Measurements from ENCODE around the gene COL23A1. TPM values are rescaled to one million over a fixed set of nuclear protein-coding genes. Genes with fewer than 3 reads are reported as not detected.

Gene COL23A1
- total RNA-seq, 1 experiment from 2014 or later: 0.18 TPM

DNA sequence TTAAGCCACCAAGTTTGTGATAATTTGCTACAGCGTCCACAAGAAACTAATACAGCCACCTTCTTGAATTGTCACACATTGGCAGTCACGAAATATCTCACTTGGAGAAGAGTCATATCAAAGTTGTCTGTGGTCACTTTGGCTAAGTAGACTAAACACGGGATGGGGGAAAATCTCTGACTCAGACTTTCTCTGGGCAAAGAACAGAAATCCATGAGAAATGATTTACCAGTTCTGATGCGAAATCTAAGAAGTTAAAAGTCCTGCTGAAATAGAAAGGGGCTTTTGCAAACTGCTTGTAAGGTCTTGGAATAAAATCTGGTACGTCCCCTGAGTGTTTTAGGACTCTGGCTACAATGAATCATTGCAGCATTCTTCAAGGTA is 158.4 kb downstream of the COL23A1 start:
- no peaks in the 10 kb centered on the region for H3K4me1 Mint-ChIP-seq (ENCODE audit: low read depth, unreplicated experiment)
- CTCF ChIA-PET: no interaction called here
- H3K27ac Mint-ChIP-seq (ENCODE audit: unreplicated experiment): no peak overlapping the region
- intact Hi-C loops (cut with micrococcal nuclease; ENCODE audit: unreplicated experiment): no loop called here
- BruUV-seq (replicated peaks): no TSS peak
- Histone ChIP-seq H3K36me3 (ENCODE audit: control insufficient read depth, insufficient read depth, low read length) (no peaks in the 10 kb centered on the region), H3K4me1 (no peaks in the 10 kb centered on the region), H3K27me3 (replicated peaks; ENCODE audit: control insufficient read depth, insufficient read depth, low read length) (no peaks in the 10 kb centered on the region), H3K9me3 (no peaks in the 10 kb centered on the region; the same call in 1 of the 2 replicates), H3K4me3 (ENCODE audit: low read depth, low read length) (no peak overlapping the region)
- no peak for DNase-seq
- peaks cover 10% of the 10 kb centered on the region for H3K27me3 Mint-ChIP-seq (ENCODE audit: insufficient read depth, unreplicated experiment)
- no peak overlapping the region for H3K4me3 Mint-ChIP-seq (ENCODE audit: unreplicated experiment)
- POLR2A ChIA-PET: no interaction called here
- H3K36me3 Mint-ChIP-seq (ENCODE audit: insufficient read depth, unreplicated experiment): no peaks in the 10 kb centered on the region
- peaks cover 10% of the 10 kb centered on the region for H3K9me3 Mint-ChIP-seq (ENCODE audit: unreplicated experiment)
- TF ChIP-seq, protein P1, sequence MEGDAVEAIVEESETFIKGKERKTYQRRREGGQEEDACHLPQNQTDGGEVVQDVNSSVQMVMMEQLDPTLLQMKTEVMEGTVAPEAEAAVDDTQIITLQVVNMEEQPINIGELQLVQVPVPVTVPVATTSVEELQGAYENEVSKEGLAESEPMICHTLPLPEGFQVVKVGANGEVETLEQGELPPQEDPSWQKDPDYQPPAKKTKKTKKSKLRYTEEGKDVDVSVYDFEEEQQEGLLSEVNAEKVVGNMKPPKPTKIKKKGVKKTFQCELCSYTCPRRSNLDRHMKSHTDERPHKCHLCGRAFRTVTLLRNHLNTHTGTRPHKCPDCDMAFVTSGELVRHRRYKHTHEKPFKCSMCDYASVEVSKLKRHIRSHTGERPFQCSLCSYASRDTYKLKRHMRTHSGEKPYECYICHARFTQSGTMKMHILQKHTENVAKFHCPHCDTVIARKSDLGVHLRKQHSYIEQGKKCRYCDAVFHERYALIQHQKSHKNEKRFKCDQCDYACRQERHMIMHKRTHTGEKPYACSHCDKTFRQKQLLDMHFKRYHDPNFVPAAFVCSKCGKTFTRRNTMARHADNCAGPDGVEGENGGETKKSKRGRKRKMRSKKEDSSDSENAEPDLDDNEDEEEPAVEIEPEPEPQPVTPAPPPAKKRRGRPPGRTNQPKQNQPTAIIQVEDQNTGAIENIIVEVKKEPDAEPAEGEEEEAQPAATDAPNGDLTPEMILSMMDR (IDR thresholded peaks at IDR 0.05; ENCODE audit: insufficient read depth in 1 of 2, low read depth in 1 of 2, low read length in 1 of 2, severe bottlenecking in 1 of 2, unreplicated experiment in 1 of 2): no peak

DNA sequence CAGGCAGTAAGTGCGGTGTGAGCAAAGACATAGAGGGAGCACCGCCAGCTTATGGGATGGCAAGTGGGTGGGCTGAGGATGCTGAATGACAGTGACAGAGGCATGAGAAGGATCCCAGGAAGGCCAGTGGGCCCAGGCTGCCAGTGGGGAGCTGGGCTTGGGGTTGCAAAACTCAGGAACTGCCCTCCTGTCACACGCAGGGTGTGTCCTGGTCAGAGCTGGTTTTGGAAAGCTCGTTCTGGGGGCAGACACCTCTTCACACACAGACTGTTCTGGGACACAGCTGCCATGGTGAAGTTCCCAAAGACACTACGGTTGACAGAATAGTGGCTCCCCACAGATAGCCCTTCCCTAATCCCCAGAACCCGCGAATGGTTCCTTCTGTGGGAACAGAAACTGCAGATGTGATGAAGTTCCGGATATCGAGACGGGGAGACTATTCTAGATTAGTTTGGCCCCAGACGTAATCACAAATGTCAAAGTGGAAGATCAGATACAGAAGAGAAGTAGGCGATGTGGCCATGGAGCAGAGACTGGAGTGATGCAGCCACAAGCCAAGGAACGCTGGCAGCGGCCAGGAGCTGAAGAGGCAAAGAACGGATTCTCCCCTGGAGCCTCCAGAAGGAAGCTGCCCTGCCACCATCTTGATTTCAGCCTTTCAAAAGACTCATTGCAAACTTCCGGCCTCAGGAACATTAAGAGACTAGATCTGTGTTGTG is 159.0 kb downstream of the COL23A1 start:
- Mint-ChIP-seq H3K9me3 (ENCODE audit: unreplicated experiment) (peaks cover 10% of the 10 kb centered on the region), H3K27ac (ENCODE audit: unreplicated experiment) (no peak overlapping the region), H3K27me3 (ENCODE audit: insufficient read depth, unreplicated experiment) (peaks cover 11% of the 10 kb centered on the region), H3K4me1 (ENCODE audit: low read depth, unreplicated experiment) (no peaks in the 10 kb centered on the region), H3K4me3 (ENCODE audit: unreplicated experiment) (no peak overlapping the region), H3K36me3 (ENCODE audit: insufficient read depth, unreplicated experiment) (no peaks in the 10 kb centered on the region)
- TF ChIP-seq, protein P1 (IDR thresholded peaks at IDR 0.05; ENCODE audit: insufficient read depth in 1 of 2, low read depth in 1 of 2, low read length in 1 of 2, severe bottlenecking in 1 of 2, unreplicated experiment in 1 of 2): no peak
- no peak for DNase-seq
- POLR2A ChIA-PET: interaction anchor here (0.5 kb wide), 1 partner anchor 224 kb away, joined by 12 read pairs; no protein-coding TSS in a partner anchor
- H3K27me3 ChIP-seq (replicated peaks; ENCODE audit: control insufficient read depth, insufficient read depth, low read length): no peaks in the 10 kb centered on the region
- no peak overlapping the region for H3K4me3 ChIP-seq (ENCODE audit: low read depth, low read length)
- no peaks in the 10 kb centered on the region; the same call in 1 of the 2 replicates for H3K9me3 ChIP-seq
- intact Hi-C loops (cut with micrococcal nuclease; ENCODE audit: unreplicated experiment): no loop called here
- H3K4me1 ChIP-seq: no peaks in the 10 kb centered on the region
- BruUV-seq (replicated peaks): no TSS peak
- CTCF ChIA-PET: no interaction called here
- no peaks in the 10 kb centered on the region for H3K36me3 ChIP-seq (ENCODE audit: control insufficient read depth, insufficient read depth, low read length)

DNA sequence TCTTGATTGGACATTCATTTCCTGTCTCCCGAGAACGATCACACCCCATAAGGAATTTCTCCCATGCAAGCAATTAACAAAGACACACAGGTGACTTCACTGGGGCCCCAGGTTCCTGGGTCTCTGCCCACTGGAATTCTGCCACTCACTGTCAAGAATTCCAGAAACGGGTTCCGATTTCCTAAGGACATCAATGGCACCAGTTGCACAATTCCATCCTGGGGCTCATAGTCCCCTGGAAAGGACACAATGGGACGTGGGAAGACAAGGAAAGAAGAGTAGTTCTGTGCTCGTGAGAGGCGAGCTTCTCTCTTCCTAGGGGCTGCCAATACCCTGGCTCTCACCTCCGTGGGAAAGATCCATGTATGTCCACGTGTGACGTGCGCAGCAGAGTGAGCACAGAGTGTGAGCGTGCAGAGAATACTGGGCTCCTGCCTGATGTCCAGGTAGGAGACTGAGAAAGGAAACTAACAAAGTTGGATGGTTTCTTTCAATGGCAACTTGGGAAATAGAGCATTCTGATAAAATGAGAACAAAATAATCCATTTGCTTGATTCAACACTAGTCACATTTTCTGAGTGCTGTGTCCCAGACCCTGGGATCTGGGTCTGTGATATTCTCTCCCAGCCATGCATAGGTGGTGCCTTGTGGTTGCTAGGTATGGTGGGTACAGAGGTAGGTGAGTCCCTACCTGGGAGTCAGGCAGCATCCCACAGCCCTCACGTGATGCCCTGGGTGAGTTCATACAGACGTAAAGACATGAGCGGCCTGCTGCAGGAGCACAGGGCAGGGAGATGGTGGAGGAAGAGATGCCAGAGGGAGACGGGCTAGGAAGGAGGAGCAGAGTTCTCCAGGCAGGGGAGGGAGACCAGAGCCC is 159.8 kb downstream of the COL23A1 start:
- Histone ChIP-seq H3K36me3 (ENCODE audit: control insufficient read depth, insufficient read depth, low read length) (no peaks in the 10 kb centered on the region), H3K4me3 (ENCODE audit: low read depth, low read length) (no peak overlapping the region), H3K27me3 (replicated peaks; ENCODE audit: control insufficient read depth, insufficient read depth, low read length) (no peaks in the 10 kb centered on the region), H3K9me3 (no peaks in the 10 kb centered on the region; the same call in 1 of the 2 replicates), H3K4me1 (no peaks in the 10 kb centered on the region)
- no peak overlapping the region for H3K27ac Mint-ChIP-seq (ENCODE audit: unreplicated experiment)
- H3K36me3 Mint-ChIP-seq (ENCODE audit: insufficient read depth, unreplicated experiment): no peaks in the 10 kb centered on the region
- no peaks in the 10 kb centered on the region for H3K4me1 Mint-ChIP-seq (ENCODE audit: low read depth, unreplicated experiment)
- intact Hi-C loops (cut with micrococcal nuclease; ENCODE audit: unreplicated experiment): no loop called here
- TF ChIP-seq, protein P1 (IDR thresholded peaks at IDR 0.05; ENCODE audit: insufficient read depth in 1 of 2, low read depth in 1 of 2, low read length in 1 of 2, severe bottlenecking in 1 of 2, unreplicated experiment in 1 of 2): no peak
- peaks cover 10% of the 10 kb centered on the region for H3K9me3 Mint-ChIP-seq (ENCODE audit: unreplicated experiment)
- H3K27me3 Mint-ChIP-seq (ENCODE audit: insufficient read depth, unreplicated experiment): peaks cover 6% of the 10 kb centered on the region
- ChIA-PET POLR2A (interaction anchor here (0.5 kb wide), 1 partner anchor 223 kb away, joined by 12 read pairs; no protein-coding TSS in a partner anchor), CTCF (no interaction called here)
- no peak overlapping the region for H3K4me3 Mint-ChIP-seq (ENCODE audit: unreplicated experiment)
- DNase-seq: no peak
- no TSS peak for BruUV-seq (replicated peaks)

Data from Caco-2 (cell line).